PC-3 (cell line): Measurements from ENCODE around the gene DENND6A.

Source experiments
- EZH2 ChIP-seq: fragments of 300-600 bp; sonication (generic); IDR thresholded peaks from one replicate; pipeline ENCODE4 v1.6.1; 2017; ENCODE audit warnings: antibody characterized with exemption, mild to moderate bottlenecking, low read length; ENCODE audit not compliant: unreplicated experiment
- TF ChIP-seq, protein P1 (sequence below): fragments of 300-600 bp; sonication (generic); conservative IDR thresholded peaks from 2 replicates; pipeline ENCODE4 v1.5.1; 2017; ENCODE audit warnings: antibody characterized with exemption, low read depth, mild to moderate bottlenecking, low read length

DNA sequence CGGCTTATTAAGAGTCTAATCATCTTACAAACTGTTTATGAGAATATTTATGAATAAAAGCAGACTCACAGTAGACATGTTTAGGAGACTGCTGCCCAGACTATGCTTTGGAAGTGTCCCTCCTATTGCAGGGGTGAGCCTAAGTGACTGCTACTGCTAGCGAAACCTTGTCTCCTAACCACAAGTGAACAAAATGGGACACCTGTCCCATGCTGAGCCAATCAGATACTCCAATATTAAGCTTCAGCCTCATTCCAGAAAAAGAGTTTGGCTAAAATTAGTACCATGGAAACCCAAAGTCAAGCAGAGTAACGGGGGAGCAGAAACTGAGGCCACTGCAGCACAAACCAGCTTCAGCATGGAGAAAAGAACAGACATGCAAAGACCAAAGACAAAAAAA is 4.6 kb downstream of the DENND6A start:
- TF ChIP-seq, protein P1, sequence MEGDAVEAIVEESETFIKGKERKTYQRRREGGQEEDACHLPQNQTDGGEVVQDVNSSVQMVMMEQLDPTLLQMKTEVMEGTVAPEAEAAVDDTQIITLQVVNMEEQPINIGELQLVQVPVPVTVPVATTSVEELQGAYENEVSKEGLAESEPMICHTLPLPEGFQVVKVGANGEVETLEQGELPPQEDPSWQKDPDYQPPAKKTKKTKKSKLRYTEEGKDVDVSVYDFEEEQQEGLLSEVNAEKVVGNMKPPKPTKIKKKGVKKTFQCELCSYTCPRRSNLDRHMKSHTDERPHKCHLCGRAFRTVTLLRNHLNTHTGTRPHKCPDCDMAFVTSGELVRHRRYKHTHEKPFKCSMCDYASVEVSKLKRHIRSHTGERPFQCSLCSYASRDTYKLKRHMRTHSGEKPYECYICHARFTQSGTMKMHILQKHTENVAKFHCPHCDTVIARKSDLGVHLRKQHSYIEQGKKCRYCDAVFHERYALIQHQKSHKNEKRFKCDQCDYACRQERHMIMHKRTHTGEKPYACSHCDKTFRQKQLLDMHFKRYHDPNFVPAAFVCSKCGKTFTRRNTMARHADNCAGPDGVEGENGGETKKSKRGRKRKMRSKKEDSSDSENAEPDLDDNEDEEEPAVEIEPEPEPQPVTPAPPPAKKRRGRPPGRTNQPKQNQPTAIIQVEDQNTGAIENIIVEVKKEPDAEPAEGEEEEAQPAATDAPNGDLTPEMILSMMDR = no peak
- no peak for TF ChIP-seq EZH2
